Activated CD4-positive, alpha-beta T cell treated with anti-CD3 and anti-CD28 coated beads, Interleukin-2, Interleukin-6, amounts not matched to agents 100 ng/mL and 50 ng/mL, durations not matched to agents 16 hours and 8 hours (primary cell): ENCODE data around the gene SSBP4.
"Not testable (repeated sequence)": the region's sequence is repeated elsewhere in the genome, so short reads cannot be mapped to it uniquely, and the experiment has no call there.

Experiments used
- DNase-seq: peaks from one replicate; pipeline ENCODE4 v3.0.0-alpha.2; 2020

The SSBP4 gene

GRCh38 chr19:18419195-18419698 is at the start of gene SSBP4:
Gene SSBP4 (plus strand): TSS chr19:18419398. CDS start chr19:18419649, 251 bp downstream.
- peak; percentile 84 for DNase-seq

DNA sequence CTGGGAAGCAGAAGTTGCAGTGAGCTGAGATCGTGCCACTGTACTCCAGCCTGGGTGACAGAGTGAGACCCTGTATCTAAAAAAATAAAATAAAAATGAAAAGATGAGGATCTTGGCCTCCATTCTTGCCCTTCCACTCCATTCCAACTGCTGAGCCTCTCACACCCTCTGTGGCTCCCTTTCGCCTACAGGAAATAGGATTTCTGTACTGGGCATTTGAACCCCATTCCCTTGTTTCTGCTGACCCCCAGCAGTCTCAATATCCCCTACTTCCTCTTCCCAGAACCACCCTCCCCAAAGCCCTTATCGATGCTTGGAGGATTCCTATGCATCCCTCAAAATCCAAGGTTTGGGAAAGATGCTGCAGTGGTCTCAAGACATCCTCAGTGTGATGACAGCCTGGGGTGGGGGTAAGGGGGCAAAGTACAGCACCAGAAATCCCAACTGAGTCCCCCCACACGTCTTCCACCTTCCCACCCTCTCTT is 45.7 kb upstream of the SSBP4 start:
- DNase-seq, result no peak

DNA sequence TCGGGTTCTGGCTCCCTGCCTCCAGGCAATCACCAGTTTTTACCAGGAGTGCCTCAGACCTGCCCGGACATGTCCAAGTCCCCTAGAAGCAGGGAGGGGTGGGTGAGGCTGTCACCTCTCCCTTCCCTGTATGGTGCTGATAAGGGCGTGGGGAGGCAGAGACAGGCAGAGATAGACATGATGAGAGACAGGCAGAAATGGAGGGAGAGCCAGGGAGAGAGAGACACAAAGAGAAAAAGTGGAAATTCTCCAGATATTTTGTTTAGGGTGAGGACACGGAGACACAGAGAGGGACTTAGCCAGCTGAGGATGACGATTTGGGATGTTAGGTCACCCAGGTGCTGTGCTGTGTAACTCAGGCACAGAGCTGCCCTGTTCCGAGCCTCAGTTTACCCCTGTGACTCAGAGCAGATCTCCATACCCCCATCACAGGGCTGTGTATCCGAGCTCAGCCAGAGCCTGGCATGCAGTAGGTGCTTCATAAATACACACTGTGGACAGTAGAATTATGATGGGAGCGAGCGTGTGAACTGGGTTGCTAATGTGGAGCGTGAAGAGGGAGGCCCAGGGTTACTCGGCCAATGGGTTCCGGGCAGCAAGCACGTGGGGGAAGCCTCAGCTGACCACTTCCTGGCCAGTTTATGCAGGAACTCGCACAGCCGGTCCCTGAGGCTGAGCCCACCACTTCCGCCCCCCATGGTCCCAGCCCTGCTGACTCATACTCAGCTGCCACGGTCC is 45.1 kb upstream of the SSBP4 start:
- peak; percentile 83 for DNase-seq

- DNase-seq, result no peak
Measured at GRCh38 chr19:18377026-18377425, 42.2 kb upstream of the SSBP4 start.

- DNase-seq, result no peak
Measured at GRCh38 chr19:18379803-18380747, 39.1 kb upstream of the SSBP4 start.

- no peak for DNase-seq
Measured at GRCh38 chr19:18380843-18381242, 38.4 kb upstream of the SSBP4 start.

- DNase-seq, result not testable (repeated sequence)
Measured at GRCh38 chr19:18383622-18384021, 35.6 kb upstream of the SSBP4 start.

GRCh38 chr19:18384775-18385174 is 34.4 kb upstream of the SSBP4 start:
- DNase-seq, result no peak

DNA sequence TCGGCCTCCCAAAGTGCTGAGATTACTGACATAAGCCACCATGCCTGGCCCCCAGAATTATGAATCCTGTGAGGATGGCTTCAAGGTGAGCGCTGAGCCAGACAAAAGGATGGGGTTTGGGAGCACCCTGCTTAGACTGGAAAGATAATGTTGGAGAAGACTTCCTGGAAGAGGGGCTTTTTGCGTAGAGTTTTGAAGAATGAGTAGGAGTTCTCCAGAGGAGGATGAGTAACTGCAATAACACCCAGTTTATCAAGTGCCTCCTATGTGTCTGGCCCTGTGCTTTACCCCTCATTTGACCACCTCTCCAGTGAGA is 33.9 kb upstream of the SSBP4 start:
- no peak for DNase-seq

DNA sequence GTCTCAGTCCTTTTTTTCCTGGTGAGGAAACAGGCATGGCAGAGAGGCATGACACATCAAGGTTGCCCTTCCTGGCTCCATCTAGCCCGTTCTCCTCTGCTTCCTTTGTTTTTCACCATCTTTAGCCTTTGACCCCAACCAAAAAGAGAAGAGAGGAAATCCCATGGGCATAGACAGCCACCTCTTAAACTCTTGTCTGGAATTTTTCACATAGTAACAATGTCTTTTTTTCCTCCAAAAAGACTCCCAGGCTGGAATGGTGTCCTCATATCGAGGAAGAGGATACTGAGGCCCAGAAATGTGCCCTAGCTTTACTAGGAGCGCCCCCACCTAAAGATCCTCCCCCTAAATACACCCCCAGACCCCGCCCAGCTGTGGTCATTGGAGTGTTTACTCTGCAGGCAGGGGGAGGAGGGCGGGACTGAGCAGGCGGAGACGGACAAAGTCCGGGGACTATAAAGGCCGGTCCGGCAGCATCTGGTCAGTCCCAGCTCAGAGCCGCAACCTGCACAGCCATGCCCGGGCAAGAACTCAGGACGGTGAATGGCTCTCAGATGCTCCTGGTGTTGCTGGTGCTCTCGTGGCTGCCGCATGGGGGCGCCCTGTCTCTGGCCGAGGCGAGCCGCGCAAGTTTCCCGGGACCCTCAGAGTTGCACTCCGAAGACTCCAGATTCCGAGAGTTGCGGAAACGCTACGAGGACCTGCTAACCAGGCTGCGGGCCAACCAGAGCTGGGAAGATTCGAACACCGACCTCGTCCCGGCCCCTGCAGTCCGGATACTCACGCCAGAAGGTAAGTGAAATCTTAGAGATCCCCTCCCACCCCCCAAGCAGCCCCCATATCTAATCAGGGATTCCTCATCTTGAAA is 33.3 kb upstream of the SSBP4 start, which contains the start of gene GDF15:
Gene GDF15 (plus strand): TSS at position 484 of the 868 bp plus-strand sequence. CDS start 32 bp downstream, at position 516.
- DNase-seq, result peak; percentile 35

- DNase-seq, result no peak
Measured at GRCh38 chr19:18386543-18387271, 32.5 kb upstream of the SSBP4 start.

GRCh38 chr19:18388100-18388959 is 30.9 kb upstream of the SSBP4 start:
- peak; percentile 91 for DNase-seq

- no peak for DNase-seq
Measured at GRCh38 chr19:18388960-18389725, 30.1 kb upstream of the SSBP4 start.

DNA sequence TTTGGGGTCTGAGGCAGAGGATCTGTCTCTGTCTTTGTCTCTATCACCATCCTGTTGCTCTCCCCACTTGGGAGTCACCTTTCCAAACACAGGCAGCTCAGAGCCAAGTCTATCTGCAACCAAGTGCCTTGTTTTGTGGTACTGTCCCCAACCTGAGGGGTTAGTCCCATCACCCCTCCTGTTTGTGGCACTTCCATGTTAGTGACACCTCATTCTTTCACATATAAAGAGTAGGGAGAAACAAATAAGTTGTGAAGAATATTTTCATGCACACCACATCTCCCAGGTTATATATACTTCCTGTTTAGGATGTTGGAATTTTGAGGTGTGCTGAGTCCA is 29.5 kb upstream of the SSBP4 start:
- no peak for DNase-seq

- DNase-seq, result no peak
Measured at GRCh38 chr19:18390065-18390907, 28.9 kb upstream of the SSBP4 start.

DNA sequence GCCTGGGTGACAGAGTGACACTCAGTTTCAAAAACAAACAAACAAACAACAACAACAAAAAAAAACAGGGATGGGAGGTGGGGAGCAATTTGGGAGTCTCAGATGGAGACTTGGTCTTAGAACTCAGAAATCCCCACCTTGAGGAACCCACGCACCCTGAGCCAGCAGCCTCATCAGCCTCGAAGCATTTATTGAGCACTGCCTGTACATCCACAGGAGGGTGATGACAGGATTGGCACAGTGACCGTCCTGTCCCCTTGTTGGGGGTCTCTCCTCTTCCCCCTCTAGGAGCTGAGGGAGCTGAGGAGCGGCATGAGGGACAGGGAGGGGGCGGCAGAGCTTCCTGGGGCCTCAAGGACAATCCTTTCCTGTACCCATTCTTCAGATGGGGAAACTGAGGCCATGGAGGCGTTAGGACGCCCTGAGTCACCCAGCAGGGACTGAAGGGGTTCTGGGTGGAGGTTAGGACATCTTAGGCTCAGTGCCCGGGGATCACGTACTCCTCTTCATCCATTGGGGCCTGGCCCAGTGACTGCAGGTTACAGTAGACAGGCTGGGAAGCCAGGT is 27.6 kb upstream of the SSBP4 start:
- DNase-seq, result no peak

DNA sequence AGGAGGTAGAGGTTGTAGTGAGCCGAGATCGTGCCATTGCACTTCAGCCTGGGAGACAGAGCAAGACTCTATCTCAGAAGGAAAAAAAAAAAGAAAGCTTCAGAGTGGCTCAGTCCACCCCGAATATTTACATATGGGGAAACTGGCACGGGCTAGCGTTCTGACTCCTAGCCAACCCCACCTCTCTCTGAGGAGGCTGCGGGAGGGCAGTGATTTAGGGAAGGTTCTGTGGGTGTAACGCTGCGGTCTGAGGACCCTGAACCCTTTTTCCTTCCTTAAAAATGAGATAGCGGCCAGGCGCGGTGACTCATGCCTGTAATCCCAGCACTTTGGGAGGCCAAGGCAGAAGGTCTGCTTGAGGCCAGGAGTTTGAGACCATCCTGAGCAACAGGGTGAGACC is 26.8 kb upstream of the SSBP4 start:
- no peak for DNase-seq

GRCh38 chr19:18392926-18393325 is 26.3 kb upstream of the SSBP4 start:
- no peak for DNase-seq

DNA sequence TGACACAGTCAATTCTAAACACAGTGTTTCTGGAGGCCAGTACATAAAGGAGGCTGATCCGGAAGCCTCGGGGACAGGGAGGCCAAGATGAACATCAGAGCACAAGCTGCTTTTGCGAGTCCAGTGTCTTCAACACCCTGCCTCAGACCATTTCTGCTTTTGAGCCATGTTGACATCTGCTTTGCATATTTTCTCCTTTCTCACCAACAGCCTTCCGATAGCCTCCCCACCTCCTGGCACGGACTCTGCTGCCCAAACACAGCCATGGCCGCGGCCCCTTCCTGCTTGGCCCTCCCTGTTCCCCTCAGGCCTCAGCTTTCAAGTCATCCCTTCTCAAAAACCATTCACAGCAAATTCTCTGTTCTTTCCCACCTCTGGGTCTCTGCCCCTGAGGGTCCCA is 25.4 kb upstream of the SSBP4 start:
- no peak for DNase-seq
